Tibial nerve (tissue), 4 donors: ENCODE results near the gene MLST8. TPM values are rescaled to one million over a fixed set of nuclear protein-coding genes. Genes with fewer than 3 reads are reported as not detected.

ENCODE experiments used
- DNase-seq, 2 donors: peaks; one replicate each; pipeline ENCODE4 v3.0.0-alpha.2; 2019; ENCODE audit warnings: low spot score in 2 of 2
- H3K27ac ChIP-seq, 4 donors: fragments of 200-600 bp; sonication (generic) in 3 of 4; one replicate each; pipeline ENCODE4 v1.5.1; 2017 to 2019; ENCODE audit warnings: mild to moderate bottlenecking in 1 of 4
- H3K27me3 ChIP-seq, 2 donors: fragments of 200-600 bp; sonication (generic) in 1 of 2; one replicate each; pipeline versions ENCODE4 v1.5.1 to v1.6.0; 2017 to 2019
- H3K36me3 ChIP-seq, 3 donors: fragments of 200-600 bp; sonication (generic); one replicate each; pipeline ENCODE4 v1.5.1; 2018 to 2019
- H3K4me1 ChIP-seq, 4 donors: fragments of 200-600 bp; sonication (generic) in 3 of 4; one replicate each; pipeline ENCODE4 v1.5.1; 2017 to 2019
- H3K4me3 ChIP-seq, 4 donors: fragments of 200-600 bp; sonication (generic) in 3 of 4; one replicate each; pipeline ENCODE4 v1.5.1; 2017 to 2019; ENCODE audit warnings: mild to moderate bottlenecking in 1 of 4, moderate library complexity in 1 of 4
- H3K9me3 ChIP-seq, 4 donors: fragments of 200-600 bp; sonication (generic) in 3 of 4; one replicate each; pipeline ENCODE4 v1.5.1; 2017 to 2019
- EP300 ChIP-seq, 2 donors: sonication (generic); formaldehyde crosslinking; IDR thresholded peaks; one replicate each; pipeline ENCODE4 v1.6.1; 2017; ENCODE audit warnings: antibody characterized with exemption in 2 of 2, mild to moderate bottlenecking in 1 of 2
- POLR2A ChIP-seq, 2 donors: fragments of 450-650 bp; IDR thresholded peaks; one replicate each; pipeline ENCODE4 v1.6.1; 2017; ENCODE audit warnings: antibody characterized with exemption in 2 of 2, mild to moderate bottlenecking in 2 of 2, moderate library complexity in 2 of 2
- WGBS, 2 donors: methylation state at CpG; one replicate each; pipeline ENCODE4 v1.1.5; 2018; 5-methylcytosine and 5-hydroxymethylcytosine counted together
- total RNA-seq, 4 donors: library from RNA; depleted of rRNA; stranded (reverse); fragments of >200 nt; gene quantifications; one replicate each; pipeline ENCODE4 v1.1.0, GENCODE V29; 2016
- TF ChIP-seq, protein P1 (sequence below), 5 experiments: fragments of 200-600 bp in 3 of 5; fragments of 450-650 bp in 2 of 5; sonication (generic) in 3 of 5; IDR thresholded peaks; one replicate each; pipeline ENCODE4 v1.5.1; 2016 to 2019; ENCODE audit warnings: antibody characterized with exemption in 5 of 5, mild to moderate bottlenecking in 3 of 5, moderate library complexity in 2 of 5

Gene MLST8
- total RNA-seq, 4 donors from 2014 or later = 28.8 to 73.8 (median 43.8) TPM

DNA sequence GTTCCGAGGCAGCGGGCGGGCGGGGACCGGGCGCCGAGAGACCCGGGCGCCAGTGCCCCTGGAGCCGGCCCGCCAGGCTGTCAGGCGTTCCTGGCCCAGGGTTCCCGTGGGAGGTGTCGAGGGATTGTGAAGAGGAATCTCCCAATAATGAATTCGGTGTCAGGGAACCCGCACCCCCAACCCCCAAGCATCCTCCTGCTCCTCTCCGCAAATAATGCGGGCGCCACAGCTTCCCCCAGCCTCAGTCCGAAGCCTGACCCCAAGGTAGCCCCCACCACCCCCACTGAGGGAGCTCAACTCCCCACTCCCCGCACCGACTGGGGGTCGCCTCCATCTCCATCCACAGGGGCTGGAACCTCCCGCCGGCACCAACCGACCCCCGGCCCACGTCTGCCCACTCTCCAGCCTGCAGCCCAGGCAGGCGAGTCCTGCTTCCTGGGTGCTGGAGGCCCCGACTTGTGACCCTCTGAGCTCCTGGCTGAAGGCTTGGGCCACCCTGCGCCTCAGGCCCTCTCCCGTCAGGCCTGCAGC is 8.2 kb upstream of the MLST8 start:
- no peaks in the 10 kb centered on the region for H3K36me3 ChIP-seq
- whole genome bisulfite sequencing, 2 donors = 40 to 50% methylated on average over 13 to 18 of the region's 32 CpGs
- H3K4me3 ChIP-seq = peak overlapping the region in 1 of 4 donors; percentile 55
- no peak for DNase-seq
- TF ChIP-seq, protein P1, sequence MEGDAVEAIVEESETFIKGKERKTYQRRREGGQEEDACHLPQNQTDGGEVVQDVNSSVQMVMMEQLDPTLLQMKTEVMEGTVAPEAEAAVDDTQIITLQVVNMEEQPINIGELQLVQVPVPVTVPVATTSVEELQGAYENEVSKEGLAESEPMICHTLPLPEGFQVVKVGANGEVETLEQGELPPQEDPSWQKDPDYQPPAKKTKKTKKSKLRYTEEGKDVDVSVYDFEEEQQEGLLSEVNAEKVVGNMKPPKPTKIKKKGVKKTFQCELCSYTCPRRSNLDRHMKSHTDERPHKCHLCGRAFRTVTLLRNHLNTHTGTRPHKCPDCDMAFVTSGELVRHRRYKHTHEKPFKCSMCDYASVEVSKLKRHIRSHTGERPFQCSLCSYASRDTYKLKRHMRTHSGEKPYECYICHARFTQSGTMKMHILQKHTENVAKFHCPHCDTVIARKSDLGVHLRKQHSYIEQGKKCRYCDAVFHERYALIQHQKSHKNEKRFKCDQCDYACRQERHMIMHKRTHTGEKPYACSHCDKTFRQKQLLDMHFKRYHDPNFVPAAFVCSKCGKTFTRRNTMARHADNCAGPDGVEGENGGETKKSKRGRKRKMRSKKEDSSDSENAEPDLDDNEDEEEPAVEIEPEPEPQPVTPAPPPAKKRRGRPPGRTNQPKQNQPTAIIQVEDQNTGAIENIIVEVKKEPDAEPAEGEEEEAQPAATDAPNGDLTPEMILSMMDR (IDR thresholded peaks at IDR 0.05) = no peak
- TF ChIP-seq EP300 (IDR thresholded peaks at IDR 0.05) (no peak), POLR2A (IDR thresholded peaks at IDR 0.05) (no peak)
- H3K27me3 ChIP-seq = peaks cover 0 to 46% of the 10 kb centered on the region in 2 donors
- H3K9me3 ChIP-seq = no peaks in the 10 kb centered on the region
- no peak overlapping the region for H3K27ac ChIP-seq
- peaks cover 0 to 25% (median 8%) of the 10 kb centered on the region in 4 donors for H3K4me1 ChIP-seq

DNA sequence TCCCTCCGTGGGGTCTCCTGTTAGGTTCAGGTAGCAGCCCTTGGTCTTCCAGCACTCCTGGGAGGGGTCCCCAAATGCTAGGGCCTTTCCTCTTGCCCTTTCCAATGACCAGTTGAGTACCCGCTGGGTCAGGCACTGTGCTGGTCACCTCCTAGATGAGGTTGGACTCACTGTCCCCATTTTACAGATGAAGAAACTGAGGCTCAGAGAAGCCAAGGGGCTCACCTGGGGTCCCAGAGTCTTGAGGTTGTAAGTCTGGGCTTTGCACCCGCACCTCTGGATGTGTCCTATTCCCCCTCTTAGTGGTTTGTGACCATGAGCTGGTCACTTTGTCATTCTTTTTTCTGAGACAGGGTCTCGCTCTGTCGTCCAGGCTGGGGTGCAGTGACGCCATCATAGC is 7.5 kb upstream of the MLST8 start:
- Histone ChIP-seq H3K4me3 (no peak overlapping the region), H3K27ac (no peak overlapping the region), H3K36me3 (no peaks in the 10 kb centered on the region), H3K4me1 (peaks cover 0 to 25% (median 8%) of the 10 kb centered on the region in 4 donors), H3K27me3 (peaks cover 0 to 46% of the 10 kb centered on the region in 2 donors), H3K9me3 (no peaks in the 10 kb centered on the region)
- WGBS, 2 donors = 71 to 81% methylated on average over 6 of the region's 6 CpGs
- TF ChIP-seq, protein P1 (IDR thresholded peaks at IDR 0.05) = no peak
- TF ChIP-seq EP300 (IDR thresholded peaks at IDR 0.05) = no peak
- no peak for DNase-seq

DNA sequence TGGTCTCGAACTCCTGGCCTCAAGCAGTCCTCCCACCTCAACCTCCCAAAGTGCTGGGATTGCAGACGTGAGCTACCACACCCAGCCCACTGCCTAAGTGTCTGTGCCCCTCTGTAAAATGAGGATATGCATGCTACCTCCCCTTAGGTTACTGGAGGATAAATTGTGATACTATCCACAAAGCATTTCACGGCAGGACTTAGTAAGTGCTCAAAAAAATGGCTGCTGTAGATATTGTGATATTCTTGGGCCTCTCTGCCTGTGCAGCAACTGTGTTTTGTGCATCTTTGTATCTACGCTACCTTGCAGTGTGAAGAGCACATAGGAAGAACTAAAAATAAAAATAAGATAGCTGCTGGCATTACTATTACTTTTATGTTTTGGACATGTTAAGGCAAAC is 7.0 kb upstream of the MLST8 start:
- no peak for TF ChIP-seq POLR2A (IDR thresholded peaks at IDR 0.05)
- TF ChIP-seq EP300 (IDR thresholded peaks at IDR 0.05) = no peak
- TF ChIP-seq, protein P1 (IDR thresholded peaks at IDR 0.05) = no peak

DNA sequence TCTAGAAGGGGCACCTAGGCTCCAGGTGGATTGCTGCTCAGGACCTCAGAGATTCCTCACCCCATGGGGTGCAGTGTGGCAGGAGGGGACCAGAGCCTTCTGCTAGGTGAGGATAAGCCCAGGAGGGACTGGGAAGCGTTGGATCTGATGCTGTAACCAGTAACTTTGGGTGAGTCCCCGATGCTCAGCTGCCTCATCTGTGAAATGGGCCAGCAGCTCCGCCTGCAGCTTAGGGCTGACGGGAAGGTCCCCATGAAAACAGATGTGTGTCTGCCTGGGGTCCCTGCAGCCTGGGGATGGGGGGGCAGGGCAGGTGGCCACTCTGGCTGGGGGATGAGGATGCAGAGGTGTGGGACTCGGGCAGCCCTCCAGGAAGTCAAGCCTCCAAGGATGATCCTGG is 6.2 kb upstream of the MLST8 start:
- Histone ChIP-seq H3K9me3 (no peaks in the 10 kb centered on the region), H3K27me3 (peaks cover 0 to 37% of the 10 kb centered on the region in 2 donors), H3K27ac (no peak overlapping the region), H3K4me3 (no peak overlapping the region), H3K36me3 (no peaks in the 10 kb centered on the region), H3K4me1 (peaks cover 0 to 25% (median 8%) of the 10 kb centered on the region in 4 donors)
- 60 to 84% methylated on average over 3 to 5 of the region's 5 CpGs for WGBS, 2 donors
- TF ChIP-seq POLR2A (IDR thresholded peaks at IDR 0.05) (no peak), EP300 (IDR thresholded peaks at IDR 0.05) (no peak)
- no peak for DNase-seq

More for the DNA sequence above, 7.0 kb upstream of the MLST8 start:
- H3K36me3 ChIP-seq = no peaks in the 10 kb centered on the region
- H3K27ac ChIP-seq = no peak overlapping the region
- H3K27me3 ChIP-seq = peaks cover 0 to 46% of the 10 kb centered on the region in 2 donors
- WGBS, 2 donors = 61 to 65% methylated on average over 4 of the region's 4 CpGs
- H3K4me1 ChIP-seq = peaks cover 0 to 25% (median 8%) of the 10 kb centered on the region in 4 donors
- no peaks in the 10 kb centered on the region for H3K9me3 ChIP-seq
- DNase-seq = no peak
- H3K4me3 ChIP-seq = no peak overlapping the region

DNA sequence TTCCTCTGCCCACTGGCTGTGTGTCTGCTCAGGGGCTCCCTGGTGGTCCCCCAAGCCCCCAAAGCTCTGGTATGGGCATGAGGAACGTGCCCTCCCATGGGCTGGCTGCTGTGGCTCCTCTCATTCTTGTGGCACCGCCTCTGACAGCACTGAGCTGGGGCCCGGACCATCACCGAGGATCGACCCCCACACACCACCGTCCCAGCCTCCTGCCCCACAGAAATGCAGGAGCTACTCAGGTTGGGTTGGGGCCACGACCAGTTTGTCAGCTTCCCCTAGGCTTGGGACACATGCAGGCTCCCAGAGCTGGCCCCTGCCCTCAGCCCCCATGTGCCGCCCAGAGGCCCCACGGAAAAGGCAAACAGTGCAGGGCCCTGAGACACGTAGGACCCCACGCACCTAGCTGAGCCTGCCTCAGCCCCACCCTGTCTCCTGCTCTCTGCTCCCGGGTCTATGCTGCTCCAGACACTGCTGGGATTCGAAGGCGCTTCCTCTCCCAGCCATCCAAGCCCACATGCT is 5.6 kb upstream of the MLST8 start:
- H3K27me3 ChIP-seq = peaks cover 0 to 32% of the 10 kb centered on the region in 2 donors
- H3K27ac ChIP-seq = no peak overlapping the region
- peaks cover 0 to 25% (median 9%) of the 10 kb centered on the region in 4 donors for H3K4me1 ChIP-seq
- H3K4me3 ChIP-seq = no peak overlapping the region
- TF ChIP-seq, protein P1 (IDR thresholded peaks at IDR 0.05) = no peak
- DNase-seq = no peak
- 67 to 69% methylated on average over 9 to 14 of the region's 14 CpGs for WGBS, 2 donors
- no peaks in the 10 kb centered on the region for H3K9me3 ChIP-seq
- no peaks in the 10 kb centered on the region for H3K36me3 ChIP-seq
